ENCODE results near the gene DKKL1. TPM values are rescaled to one million over a fixed set of nuclear protein-coding genes. Genes with fewer than 3 reads are reported as not detected.

The DKKL1 gene
- total RNA-seq, 1 donor from 2014 or later: not detected

- no peak overlapping the region for H3K4me3 ChIP-seq (ENCODE audit: low read depth, low read length)
- DNase-seq (ENCODE audit: low read depth): no peak
- TF ChIP-seq CTCF (conservative IDR thresholded peaks at IDR 0.05; ENCODE audit: low read depth, low read length): no peak
These were observed 7.3 kb upstream of the DKKL1 start for GRCh38 chr19:49356382-49356781.

- DNase-seq (ENCODE audit: low read depth): no peak
- H3K4me3 ChIP-seq (ENCODE audit: low read depth, low read length): no peak overlapping the region
- TF ChIP-seq CTCF (conservative IDR thresholded peaks at IDR 0.05; ENCODE audit: low read depth, low read length): no peak
These were observed 6.5 kb upstream of the DKKL1 start for GRCh38 chr19:49357186-49357585.

GRCh38 chr19:49359851-49360820 is 3.5 kb upstream of the DKKL1 start:
- TF ChIP-seq CTCF (conservative IDR thresholded peaks at IDR 0.05; ENCODE audit: low read depth, low read length): no peak
- no peak overlapping the region for H3K4me3 ChIP-seq (ENCODE audit: low read depth, low read length)

GRCh38 chr19:49361438-49362047 is 2.1 kb upstream of the DKKL1 start:
- no peak for DNase-seq (ENCODE audit: low read depth)
- TF ChIP-seq CTCF (conservative IDR thresholded peaks at IDR 0.05; ENCODE audit: low read depth, low read length): no peak
- peak overlapping the region; percentile 76 for H3K4me3 ChIP-seq (ENCODE audit: low read depth, low read length)

More at GRCh38 chr19:49359851-49360820, 3.5 kb upstream of the DKKL1 start:
- DNase-seq (ENCODE audit: low read depth): no peak

- no peak for TF ChIP-seq CTCF (conservative IDR thresholded peaks at IDR 0.05; ENCODE audit: low read depth, low read length)
- peak within 1 kb of the TSS; percentile 76 for H3K4me3 ChIP-seq (ENCODE audit: low read depth, low read length)
- no peak for DNase-seq (ENCODE audit: low read depth)
These were observed 1.4 kb upstream of the DKKL1 start, which contains the start of gene TEAD2 for GRCh38 chr19:49362048-49362928. TSS of gene TEAD2 (minus strand) at chr19:49362416. CDS start at chr19:49360075, 2,341 bp downstream.

GRCh38 chr19:49362929-49363267 is 779 bp upstream of the DKKL1 start:
- DNase-seq (ENCODE audit: low read depth): no peak
- TF ChIP-seq CTCF (conservative IDR thresholded peaks at IDR 0.05; ENCODE audit: low read depth, low read length): no peak
- peak overlapping the region; percentile 76 for H3K4me3 ChIP-seq (ENCODE audit: low read depth, low read length)
